Neural cell (in vitro differentiated cells): ENCODE measurements around the gene MIPOL1. TPM values are rescaled to one million over a fixed set of nuclear protein-coding genes. Genes with fewer than 3 reads are reported as not detected.
"Not testable (repeated sequence)": the region's sequence is repeated elsewhere in the genome, so short reads cannot be mapped to it uniquely, and the experiment has no call there.

Experiments
- H2AFZ ChIP-seq: fragments of 200-600, 300-800 bp; sonication (generic), shearing (Covaris generic); 2 replicates; pipeline ENCODE4 v1.6.0; 2014; ENCODE audit warnings: low read depth, mild to moderate bottlenecking, antibody characterized with exemption, low read length, moderate library complexity
- H3F3A ChIP-seq: fragments of 200-600 bp; shearing (Covaris generic); 2 replicates; pipeline ENCODE4 v1.6.1; 2016; ENCODE audit warnings: mild to moderate bottlenecking, moderate library complexity, mixed read lengths, antibody characterized with exemption, low read length; ENCODE audit not compliant: insufficient read depth, poor library complexity, severe bottlenecking
- H3K27ac ChIP-seq: fragments of 200-600, 300-800 bp; sonication (generic), shearing (Covaris generic); 2 replicates; pipeline ENCODE4 v1.5.1; 2014; ENCODE audit warnings: mild to moderate bottlenecking, low read length, moderate library complexity
- H3K27me3 ChIP-seq: fragments of 300-800, 200-600 bp; sonication (generic), shearing (Covaris generic); 2 replicates; pipeline ENCODE4 v1.6.0; 2014; ENCODE audit warnings: mild to moderate bottlenecking, low read depth, low read length, moderate library complexity; ENCODE audit not compliant: insufficient read depth
- H3K36me3 ChIP-seq: fragments of 300-800, 200-600 bp; sonication (generic), shearing (Covaris generic); 2 replicates; pipeline ENCODE4 v1.5.1; 2014; ENCODE audit warnings: mild to moderate bottlenecking, antibody characterized with exemption, low read length, moderate library complexity; ENCODE audit not compliant: insufficient read depth
- H3K4me2 ChIP-seq: fragments of 300-800, 200-600 bp; sonication (generic), shearing (Covaris generic); 2 replicates; pipeline ENCODE4 v1.6.0; 2014; ENCODE audit warnings: mild to moderate bottlenecking, low read length
- H3K4me3 ChIP-seq: fragments of 300-800, 200-600 bp; sonication (generic), shearing (Covaris generic); 2 replicates; pipeline ENCODE4 v1.5.1; 2014; ENCODE audit warnings: mild to moderate bottlenecking, low read length, moderate library complexity
- H3K79me2 ChIP-seq: fragments of 200-600 bp; shearing (Covaris generic); replicated peaks from 2 replicates; pipeline ENCODE4 v1.6.0; 2014; ENCODE audit warnings: mild to moderate bottlenecking, low read length, moderate library complexity; ENCODE audit not compliant: insufficient read depth
- H3K9ac ChIP-seq: fragments of 300-800, 200-600 bp; sonication (generic), shearing (Covaris generic); 2 replicates; pipeline ENCODE4 v1.6.1; 2016; ENCODE audit warnings: mild to moderate bottlenecking, low read length, mixed read lengths
- H3K9me2 ChIP-seq: fragments of 200-600 bp; shearing (Covaris generic); 2 replicates; pipeline ENCODE4 v1.6.1; 2016; ENCODE audit warnings: mild to moderate bottlenecking, low read length, mixed read lengths; ENCODE audit not compliant: insufficient read depth
- H3K9me3 ChIP-seq: fragments of 200-600, 300-800 bp; sonication (generic), shearing (Covaris generic); 2 replicates; pipeline ENCODE4 v1.6.1; 2016; ENCODE audit warnings: mild to moderate bottlenecking, mixed run types, low read length, moderate library complexity, mixed read lengths
- H4K20me1 ChIP-seq: fragments of 200-600 bp; shearing (Covaris generic); 2 replicates; pipeline ENCODE4 v1.6.1; 2016; ENCODE audit warnings: mild to moderate bottlenecking, mixed run types; ENCODE audit not compliant: insufficient read depth
- EP300 ChIP-seq: fragments of 450-650 bp; conservative IDR thresholded peaks from 2 replicates; pipeline ENCODE4 v1.6.1; 2014; ENCODE audit warnings: antibody characterized with exemption, mild to moderate bottlenecking, moderate library complexity; ENCODE audit not compliant: poor library complexity, severe bottlenecking
- EZH2 ChIP-seq: fragments of 200-600, 300-800 bp; shearing (Covaris generic), sonication (generic); IDR thresholded peaks from 2 replicates; pipeline ENCODE4 v1.6.1; 2014; ENCODE audit warnings: antibody characterized with exemption, low read length, borderline replicate concordance, mild to moderate bottlenecking; ENCODE audit not compliant: insufficient read depth, poor library complexity, severe bottlenecking
- MXI1 ChIP-seq: fragments of 450-650 bp; conservative IDR thresholded peaks from 2 replicates; pipeline ENCODE4 v1.6.1; 2014; ENCODE audit warnings: antibody characterized with exemption, mild to moderate bottlenecking; ENCODE audit not compliant: poor library complexity, severe bottlenecking
- POLR2AphosphoS5 ChIP-seq: IDR thresholded peaks from 2 replicates; pipeline ENCODE4 v1.6.1; 2012
- RAD21 ChIP-seq: fragments of 450-650 bp; conservative IDR thresholded peaks from 2 replicates; pipeline ENCODE4 v1.6.1; 2014; ENCODE audit warnings: antibody characterized with exemption, mild to moderate bottlenecking, moderate library complexity
- REST ChIP-seq: IDR thresholded peaks from 2 replicates; pipeline ENCODE4 v1.6.1; 2012; ENCODE audit warnings: borderline replicate concordance
- SMC3 ChIP-seq: fragments of 450-650 bp; conservative IDR thresholded peaks from 2 replicates; pipeline ENCODE4 v1.6.1; 2014; ENCODE audit warnings: antibody characterized with exemption, mild to moderate bottlenecking, moderate library complexity; ENCODE audit not compliant: poor library complexity
- TAF1 ChIP-seq: IDR thresholded peaks from 2 replicates; pipeline ENCODE4 v1.6.1; 2012; ENCODE audit warnings: low read depth
- polyA plus RNA-seq: library from polyadenylated mRNA; depleted of rRNA; stranded (reverse); fragments of >200 nt; gene quantifications from 2 replicates; pipeline ENCODE4 v1.2.3, GENCODE V29; 2014
- TF ChIP-seq, protein P1 (sequence below): fragments of 450-650 bp; IDR thresholded peaks from 2 replicates; pipeline ENCODE4 v1.5.1; 2014; ENCODE audit warnings: antibody characterized with exemption, mild to moderate bottlenecking, moderate library complexity; ENCODE audit not compliant: poor library complexity, severe bottlenecking

MIPOL1 gene
- polyA plus RNA-seq, 1 donor from 2014 or later, result 1.3 TPM

DNA sequence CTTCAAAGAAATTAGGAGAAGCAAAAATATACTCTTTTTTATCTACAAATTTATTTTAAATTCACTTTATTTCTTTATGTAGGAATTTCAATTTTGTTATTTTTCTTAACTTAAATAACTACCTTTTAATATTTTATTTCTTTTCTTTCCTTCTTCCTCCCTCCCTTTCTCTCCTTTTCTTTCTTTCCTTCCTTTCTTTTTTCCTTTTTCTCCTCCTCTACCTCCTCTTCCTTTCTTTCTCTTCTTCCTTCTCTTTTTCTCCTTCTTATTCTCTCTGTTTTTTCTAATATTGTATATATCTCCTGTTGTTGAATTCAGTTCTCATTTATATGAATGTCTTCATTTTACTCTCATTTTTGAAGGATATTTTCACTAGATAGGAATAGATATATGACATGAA is 127.6 kb downstream of the MIPOL1 start:
- TF ChIP-seq, protein P1, sequence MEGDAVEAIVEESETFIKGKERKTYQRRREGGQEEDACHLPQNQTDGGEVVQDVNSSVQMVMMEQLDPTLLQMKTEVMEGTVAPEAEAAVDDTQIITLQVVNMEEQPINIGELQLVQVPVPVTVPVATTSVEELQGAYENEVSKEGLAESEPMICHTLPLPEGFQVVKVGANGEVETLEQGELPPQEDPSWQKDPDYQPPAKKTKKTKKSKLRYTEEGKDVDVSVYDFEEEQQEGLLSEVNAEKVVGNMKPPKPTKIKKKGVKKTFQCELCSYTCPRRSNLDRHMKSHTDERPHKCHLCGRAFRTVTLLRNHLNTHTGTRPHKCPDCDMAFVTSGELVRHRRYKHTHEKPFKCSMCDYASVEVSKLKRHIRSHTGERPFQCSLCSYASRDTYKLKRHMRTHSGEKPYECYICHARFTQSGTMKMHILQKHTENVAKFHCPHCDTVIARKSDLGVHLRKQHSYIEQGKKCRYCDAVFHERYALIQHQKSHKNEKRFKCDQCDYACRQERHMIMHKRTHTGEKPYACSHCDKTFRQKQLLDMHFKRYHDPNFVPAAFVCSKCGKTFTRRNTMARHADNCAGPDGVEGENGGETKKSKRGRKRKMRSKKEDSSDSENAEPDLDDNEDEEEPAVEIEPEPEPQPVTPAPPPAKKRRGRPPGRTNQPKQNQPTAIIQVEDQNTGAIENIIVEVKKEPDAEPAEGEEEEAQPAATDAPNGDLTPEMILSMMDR, result no peak
- TF ChIP-seq TAF1, result no peak
- TF ChIP-seq SMC3, result no peak
- no peak for TF ChIP-seq EZH2
- no peak for TF ChIP-seq EP300
- TF ChIP-seq MXI1, result no peak
- no peak for TF ChIP-seq RAD21
- no peaks in the 10 kb centered on the region for H3K79me2 ChIP-seq
- H3K9ac ChIP-seq, result no peak overlapping the region
- H3F3A ChIP-seq, result no peaks in the 10 kb centered on the region
- H4K20me1 ChIP-seq, result no peaks in the 10 kb centered on the region
- no peak overlapping the region for H3K27ac ChIP-seq
- no peaks in the 10 kb centered on the region for H3K27me3 ChIP-seq
- no peaks in the 10 kb centered on the region for H3K36me3 ChIP-seq
- no peaks in the 10 kb centered on the region for H3K9me3 ChIP-seq
- no peak overlapping the region for H2AFZ ChIP-seq
- H3K4me3 ChIP-seq, result no peak overlapping the region
- no peak overlapping the region for H3K4me2 ChIP-seq
- no peaks in the 10 kb centered on the region for H3K9me2 ChIP-seq

GRCh38 chr14:37326434-37326833 is 128.7 kb downstream of the MIPOL1 start:
- Histone ChIP-seq H3K4me2 (no peak overlapping the region), H3F3A (no peaks in the 10 kb centered on the region), H3K79me2 (no peaks in the 10 kb centered on the region), H3K36me3 (no peaks in the 10 kb centered on the region), H2AFZ (no peak overlapping the region), H3K9ac (no peak overlapping the region), H3K9me2 (no peaks in the 10 kb centered on the region), H4K20me1 (no peaks in the 10 kb centered on the region), H3K9me3 (no peaks in the 10 kb centered on the region), H3K27ac (no peak overlapping the region), H3K27me3 (no peaks in the 10 kb centered on the region), H3K4me3 (no peak overlapping the region)
- TF ChIP-seq SMC3 (no peak), EP300 (no peak), TAF1 (no peak), REST (no peak), POLR2AphosphoS5 (no peak)

GRCh38 chr14:37327933-37328332 is 130.2 kb downstream of the MIPOL1 start:
- H3K27me3 ChIP-seq, H3K9ac ChIP-seq, H3K79me2 ChIP-seq, H3K9me3 ChIP-seq, H3K27ac ChIP-seq, H3K9me2 ChIP-seq, H2AFZ ChIP-seq, H3K4me3 ChIP-seq, H3F3A ChIP-seq, H4K20me1 ChIP-seq, H3K4me2 ChIP-seq, H3K36me3 ChIP-seq: not testable (repeated sequence)
